ENCODE results near the gene TRIP6.

The TRIP6 gene

GRCh38 chr7:100874577-100875355 is 7.6 kb downstream of the TRIP6 start, which contains the start of gene SRRT:
SRRT (plus strand) TSS chr7:100875103; CDS start chr7:100875591, 488 bp downstream.
- peak; percentile 95 to 97 for DNase-seq

- no peak for DNase-seq
These were observed 8.2 kb downstream of the TRIP6 start for GRCh38 chr7:100875356-100875751.

DNA sequence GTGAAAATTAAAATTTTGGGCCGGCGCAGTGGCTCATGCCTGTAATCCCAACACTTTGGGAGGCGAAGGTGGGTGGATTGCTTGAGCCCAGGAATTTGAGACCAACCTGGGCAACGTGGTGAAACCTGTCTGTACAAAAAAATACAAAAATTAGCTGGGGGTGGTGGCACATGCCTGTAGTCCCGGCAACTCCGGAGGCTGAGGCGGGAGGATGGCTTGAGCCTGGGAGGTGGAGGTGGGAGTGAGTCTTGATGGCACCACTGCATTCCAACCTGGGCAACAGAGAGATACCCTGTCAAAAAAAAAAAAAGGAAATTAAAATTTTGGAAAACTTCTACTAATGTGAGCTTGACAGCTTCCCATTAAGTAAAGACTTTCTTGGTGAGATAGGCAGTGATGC is 10.8 kb downstream of the TRIP6 start:
- DNase-seq, result no peak

DNA sequence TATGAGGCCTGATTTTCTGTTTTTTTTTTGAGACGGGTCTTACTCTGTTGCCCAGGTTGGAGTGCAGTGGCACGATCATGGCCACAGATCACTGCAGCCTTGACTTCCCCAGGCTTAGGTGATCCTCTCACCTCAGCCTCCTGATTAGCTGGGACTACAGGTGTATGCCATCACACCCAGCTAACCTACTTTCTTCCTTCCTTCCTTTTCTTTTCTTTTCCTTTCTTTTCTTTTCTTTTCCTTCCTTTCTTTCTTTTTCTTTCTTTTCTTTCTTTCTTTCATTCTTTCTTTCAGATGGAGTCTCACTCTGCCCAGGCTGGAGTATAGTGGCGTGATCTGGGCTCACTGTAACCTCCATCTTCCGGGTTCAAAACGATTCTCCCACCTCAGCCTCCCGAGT is 11.5 kb downstream of the TRIP6 start:
- DNase-seq, result no peak

GRCh38 chr7:100879685-100880261 is 12.6 kb downstream of the TRIP6 start:
- DNase-seq, result no peak

DNA sequence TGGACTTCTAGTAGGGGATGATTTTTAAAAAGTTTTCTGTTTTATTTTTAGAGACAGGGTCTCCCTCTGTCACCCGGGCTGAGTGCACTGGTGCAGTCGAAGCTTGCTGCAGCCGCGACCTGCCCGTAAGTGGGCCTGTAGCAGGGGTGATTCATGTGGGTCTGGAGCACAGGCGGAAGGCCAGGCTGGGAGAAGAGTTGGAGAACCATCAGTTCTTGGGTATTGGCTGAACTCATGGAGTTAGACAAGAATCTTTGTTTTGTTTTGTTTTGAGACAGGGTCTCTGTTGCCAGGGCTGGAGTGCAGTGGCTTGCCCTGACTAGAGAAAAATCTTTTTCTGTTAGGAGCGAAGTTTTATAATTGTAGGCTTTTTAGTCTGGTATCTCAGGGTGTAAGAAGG is 13.5 kb downstream of the TRIP6 start:
- DNase-seq, result no peak

DNA sequence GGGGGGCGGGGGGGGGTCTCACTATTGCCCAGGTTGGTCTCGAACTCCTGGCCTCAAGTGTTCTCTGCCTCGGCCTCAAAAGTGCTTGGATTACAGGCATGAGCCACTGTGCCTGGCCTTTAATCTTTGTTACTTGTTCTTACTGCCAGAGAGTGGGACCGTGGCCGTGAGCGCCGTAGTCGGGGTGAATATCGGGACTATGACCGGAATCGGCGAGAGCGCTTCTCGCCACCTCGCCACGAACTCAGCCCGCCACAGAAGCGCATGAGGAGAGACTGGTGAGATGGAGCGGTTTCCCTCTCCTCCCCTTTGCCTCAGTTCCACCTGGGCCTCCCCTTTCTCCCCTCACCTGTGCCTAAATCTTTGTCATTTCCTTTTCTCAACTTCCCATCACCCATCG is 13.9 kb downstream of the TRIP6 start:
- DNase-seq, result no peak

DNA sequence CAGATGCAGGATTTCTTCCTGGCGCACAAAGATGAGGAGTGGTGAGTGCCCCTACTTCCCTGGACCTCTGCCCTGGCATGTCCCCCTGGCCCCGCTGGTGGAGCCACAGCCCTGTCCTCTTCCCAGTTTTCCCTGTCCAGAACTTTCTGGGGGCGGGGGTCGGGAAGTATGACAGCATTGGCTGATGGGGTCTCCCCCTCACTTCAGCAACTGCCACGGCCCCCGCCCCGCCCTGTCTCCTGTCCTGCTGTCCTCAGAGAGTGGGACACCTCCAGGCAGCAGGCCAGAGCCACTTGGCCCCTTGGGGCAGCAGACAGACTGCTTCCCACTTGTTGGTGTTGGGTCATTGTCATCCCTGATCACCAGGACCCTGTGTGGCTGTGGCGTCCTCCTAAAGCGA is 15.0 kb downstream of the TRIP6 start:
- DNase-seq, result no peak

DNA sequence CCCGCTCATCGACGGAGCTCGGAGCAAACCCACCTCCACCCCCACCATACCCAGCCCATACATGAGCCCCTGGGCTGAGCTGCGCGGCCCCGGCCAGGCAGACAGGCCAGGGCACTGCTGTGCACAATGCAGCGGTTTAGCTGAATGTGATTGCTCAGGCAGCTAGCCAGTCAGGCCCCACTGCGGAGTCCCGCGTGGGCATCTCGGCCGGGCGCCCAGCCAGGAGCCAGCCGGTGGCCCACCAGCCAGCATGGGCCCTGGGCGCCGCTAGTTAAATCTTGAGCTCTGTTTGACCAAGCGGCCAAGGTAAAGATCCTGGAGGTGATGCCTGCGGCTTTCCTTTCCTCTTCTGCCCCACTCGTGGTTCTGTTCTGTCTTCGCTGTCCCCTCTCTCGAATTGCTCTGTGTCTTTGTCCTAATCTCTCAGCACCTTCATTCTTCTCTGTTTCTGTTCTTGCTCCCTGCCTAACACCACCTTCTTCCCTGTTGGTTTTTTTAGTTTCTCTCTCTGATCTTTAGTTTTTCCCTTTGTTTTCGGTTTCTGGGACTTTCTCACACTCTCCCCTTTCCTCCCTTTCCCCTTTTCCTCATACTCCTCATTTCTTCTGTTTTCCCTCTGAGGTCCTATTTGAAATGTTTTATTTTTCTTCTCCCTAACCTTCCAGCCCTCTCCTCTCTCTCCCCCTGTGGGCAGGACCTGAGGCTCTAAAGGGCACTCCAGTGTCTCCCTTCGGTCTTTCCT is 15.8 kb downstream of the TRIP6 start:
- no peak for DNase-seq

GRCh38 chr7:100884736-100885439 is 17.7 kb downstream of the TRIP6 start:
- no peak for DNase-seq

- DNase-seq, result no peak
These were observed 18.4 kb downstream of the TRIP6 start for GRCh38 chr7:100885440-100886141.

DNA sequence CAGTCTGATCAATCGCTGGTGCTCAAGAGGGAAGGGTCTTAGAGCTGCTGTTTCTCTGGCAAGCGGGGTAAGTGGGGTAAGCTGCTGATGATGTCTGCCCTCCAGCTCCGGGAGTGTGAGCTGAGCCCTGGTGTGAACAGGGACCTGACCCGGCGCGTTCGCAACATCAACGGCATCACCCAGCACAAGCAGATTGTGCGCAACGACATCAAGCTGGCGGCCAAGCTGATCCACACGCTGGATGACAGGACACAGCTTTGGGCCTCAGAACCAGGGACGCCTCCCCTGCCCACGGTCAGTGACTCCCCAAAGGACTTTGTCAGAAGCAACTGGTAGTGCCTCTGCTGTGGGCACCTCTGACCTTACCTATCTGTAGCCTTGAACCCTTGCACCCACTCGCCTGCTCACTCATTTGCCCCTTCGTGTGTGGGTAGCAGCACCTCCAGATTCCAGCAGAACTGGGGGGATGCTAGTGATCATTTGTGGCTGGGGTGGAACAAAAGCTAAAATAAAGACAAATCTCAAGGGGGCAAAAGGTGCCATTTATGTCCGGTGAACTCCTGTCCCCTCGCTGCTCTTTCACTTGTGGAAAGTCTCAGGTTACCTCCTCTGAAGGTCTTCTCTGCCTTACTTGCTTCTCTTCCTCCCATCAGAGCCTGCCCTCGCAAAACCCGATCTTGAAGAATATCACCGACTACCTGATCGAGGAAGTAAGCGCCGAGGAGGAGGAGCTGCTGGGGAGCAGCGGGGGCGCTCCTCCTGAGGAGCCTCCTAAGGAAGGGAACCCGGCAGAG is 19.2 kb downstream of the TRIP6 start:
- DNase-seq, result no peak

- DNase-seq, result no peak
These were observed 19.8 kb downstream of the TRIP6 start for GRCh38 chr7:100886936-100887515.

GRCh38 chr7:100887516-100888290 is 20.5 kb downstream of the TRIP6 start:
- DNase-seq, result no peak

GRCh38 chr7:100888291-100888987 is 21.3 kb downstream of the TRIP6 start:
- DNase-seq, result no peak

DNA sequence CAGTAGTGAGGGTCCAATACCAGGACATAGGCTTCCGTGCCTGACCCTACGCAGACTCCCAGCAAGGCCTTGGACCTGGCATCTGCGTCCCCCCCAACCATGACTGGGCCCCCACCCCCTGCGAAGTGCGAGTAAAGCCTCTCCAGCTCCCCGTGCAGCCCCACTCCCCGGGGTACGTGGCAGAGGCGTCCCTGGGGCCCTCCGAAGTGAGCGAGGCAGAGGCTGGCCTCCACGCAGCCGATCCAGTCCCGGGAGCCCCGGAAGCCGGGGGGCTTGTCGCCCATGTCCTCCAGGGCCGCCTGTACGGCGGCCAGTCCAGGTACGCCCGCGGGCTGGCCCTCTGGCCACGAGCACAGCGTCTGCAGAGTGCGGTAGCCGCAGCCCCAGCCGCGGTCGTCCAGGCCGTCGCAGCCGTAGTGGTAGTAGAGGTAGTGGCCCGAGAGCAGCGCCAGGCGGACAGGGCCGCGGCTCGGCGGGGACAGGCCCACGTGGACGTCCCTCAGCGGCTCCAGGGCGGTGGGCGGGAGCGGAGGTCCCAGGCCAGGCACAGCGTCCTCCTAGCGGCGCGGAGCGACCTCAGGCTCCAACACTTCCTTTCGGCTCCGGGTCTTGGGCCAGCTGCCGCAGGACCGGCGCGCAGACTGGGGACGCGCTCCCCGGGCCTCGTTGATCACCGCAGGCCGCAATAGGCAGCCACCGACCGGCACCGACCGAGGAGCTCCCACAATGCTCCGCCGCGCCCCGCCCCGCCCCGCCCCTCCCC is 22.0 kb downstream of the TRIP6 start, which contains the start of gene UFSP1:
TSS of gene UFSP1 (minus strand) at position 728 of the 763 bp plus-strand sequence. CDS start at position 284, 444 bp downstream.
- DNase-seq, result no peak

DNA sequence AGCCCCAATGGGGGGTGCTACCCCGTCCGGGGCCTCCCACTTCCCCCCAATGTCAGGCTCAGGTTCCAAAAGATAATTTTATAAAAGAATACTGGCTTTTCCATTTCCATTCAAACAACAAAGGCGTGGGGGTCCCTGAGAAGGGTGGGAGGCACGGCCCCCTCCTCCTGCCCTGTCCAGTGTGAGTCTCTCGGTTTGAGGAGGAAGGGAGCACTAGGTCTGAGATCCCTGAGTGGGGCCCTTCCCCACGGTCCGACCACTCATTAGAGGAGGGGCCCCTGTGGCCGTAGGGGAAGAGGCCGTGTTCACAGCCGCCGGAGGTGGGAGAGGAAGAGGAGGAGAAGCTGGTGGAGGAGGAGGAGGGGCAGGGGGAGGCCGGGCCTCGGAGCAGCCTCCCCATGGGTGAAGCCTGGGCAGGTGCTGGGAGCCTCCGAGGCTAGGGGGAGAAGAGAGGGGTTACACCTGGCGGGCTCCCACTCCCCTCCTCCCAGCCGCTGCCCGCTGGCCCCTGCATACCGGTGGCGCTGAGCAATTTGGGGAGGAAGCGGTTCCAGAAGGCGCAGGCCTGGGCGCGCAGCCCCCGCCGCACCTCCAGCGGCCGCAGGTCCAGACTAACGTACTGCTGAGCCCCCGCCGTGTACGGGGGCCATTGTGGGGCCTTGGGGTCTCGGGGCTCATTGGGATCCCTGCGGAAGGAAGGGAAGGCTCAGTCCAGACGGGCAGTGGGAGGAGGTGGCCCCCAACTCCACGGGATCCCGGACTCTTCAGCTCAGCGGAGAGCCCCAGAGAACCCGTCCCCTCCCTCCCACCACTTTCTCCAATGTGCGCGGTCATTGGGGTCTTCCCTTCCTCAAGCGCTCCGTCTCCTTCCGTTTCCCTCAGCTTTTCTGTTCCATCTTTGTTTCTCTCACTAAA is 23.7 kb downstream of the TRIP6 start:
- DNase-seq, result no peak
